T-cell (primary cell): ENCODE measurements around the gene ETS1. TPM values are rescaled to one million over a fixed set of nuclear protein-coding genes. Genes with fewer than 3 reads are reported as not detected.

ENCODE experiments used
- ATAC-seq, 4 experiments: fragments of 200-7000 bp in 3 of 4; fragments of 150-1000 bp in 1 of 4; cut with Tn5 transposase; replicated peaks in 1 of 4; 1 replicate in 3 of 4; 2 replicates in 1 of 4; pipeline ENCODE4 v1.10.0; 2021; ENCODE audit warnings: moderate library complexity in 3 of 4, mild to moderate bottlenecking in 2 of 4, moderate number of reproducible peaks in 1 of 4
- CTCF ChIA-PET, 2 donors: fragments of 300-600 bp; sonication (Branson Sonifier 250); formaldehyde crosslinking; loops; one replicate each; lab custom pipeline; 2022; ENCODE audit warnings: antibody characterized with exemption in 2 of 2; lab: Charles Lee
- POLR2A ChIA-PET, 2 donors: fragments of 300-600 bp; sonication (Branson Sonifier 250); formaldehyde crosslinking; loops; one replicate each; lab custom pipeline; 2022; ENCODE audit warnings: antibody characterized with exemption in 2 of 2; lab: Charles Lee
- DNase-seq, 35 experiments: peaks; one replicate each; pipeline versions ENCODE4 v3.0.0 to v3.0.0-alpha.2; 2013 to 2023
- H3K27ac ChIP-seq: one replicate; pipeline ENCODE4 v1.5.1; 2013; ENCODE audit warnings: low read length
- H3K27me3 ChIP-seq, 2 experiments: replicated peaks in 1 of 2; 1 replicate in 1 of 2; 2 replicates in 1 of 2; pipeline versions ENCODE4 v1.6.1 to v1.7.0; 2013; ENCODE audit warnings: low read length in 1 of 2, mixed read lengths in 1 of 2; ENCODE audit not compliant: control insufficient read depth in 2 of 2, insufficient read depth in 2 of 2; ENCODE audit errors: extremely low read depth in 1 of 2
- H3K36me3 ChIP-seq, 2 donors: 1 replicate in 1 of 2; 2 replicates in 1 of 2; pipeline versions ENCODE4 v1.6.1 to v1.7.0; 2013; ENCODE audit warnings: low read length in 1 of 2; ENCODE audit not compliant: control insufficient read depth in 2 of 2, insufficient read depth in 1 of 2; ENCODE audit errors: extremely low read depth in 1 of 2
- H3K4me1 ChIP-seq, 2 experiments: 1 replicate in 1 of 2; 2 replicates in 1 of 2; pipeline versions ENCODE4 v1.6.1 to v1.7.0; 2013; ENCODE audit warnings: low read length in 2 of 2, mixed read lengths in 1 of 2; ENCODE audit not compliant: insufficient read depth in 2 of 2, control insufficient read depth in 1 of 2; ENCODE audit errors: extremely low read depth in 1 of 2
- H3K4me3 ChIP-seq, 2 donors: 1 replicate in 1 of 2; 2 replicates in 1 of 2; pipeline versions ENCODE4 v1.5.1 to v1.7.0; 2013; ENCODE audit warnings: mild to moderate bottlenecking in 2 of 2, low read length in 1 of 2, moderate library complexity in 1 of 2; ENCODE audit not compliant: control insufficient read depth in 1 of 2; ENCODE audit errors: extremely low read depth in 1 of 2
- H3K9me3 ChIP-seq: 2 replicates; pipeline ENCODE4 v1.7.0; 2013
- H3K27ac Mint-ChIP-seq, 2 donors: one replicate each; pipeline ENCODE4 v1.8.0; 2020 to 2021; ENCODE audit warnings: mild to moderate bottlenecking in 2 of 2, mixed read lengths in 2 of 2
- H3K27me3 Mint-ChIP-seq, 2 donors: one replicate each; pipeline ENCODE4 v1.8.0; 2021 to 2022; ENCODE audit warnings: mixed read lengths in 2 of 2
- H3K36me3 Mint-ChIP-seq: one replicate; pipeline ENCODE4 v1.8.0; 2021; ENCODE audit warnings: mixed read lengths
- H3K4me1 Mint-ChIP-seq, 3 donors: one replicate each; pipeline ENCODE4 v1.8.0; 2020 to 2022; ENCODE audit warnings: mixed read lengths in 3 of 3, mild to moderate bottlenecking in 1 of 3
- H3K4me3 Mint-ChIP-seq, 3 donors: one replicate each; pipeline ENCODE4 v1.8.0; 2020 to 2022; ENCODE audit warnings: mild to moderate bottlenecking in 3 of 3, mixed read lengths in 3 of 3, moderate library complexity in 3 of 3
- H3K9me3 Mint-ChIP-seq, 3 donors: one replicate each; pipeline ENCODE4 v1.8.0; 2020 to 2022; ENCODE audit warnings: mixed read lengths in 3 of 3
- WGBS: methylation state at CpG from one replicate; pipeline ENCODE4 v1.1.5; 2013; ENCODE audit warnings: missing lambda C conversion rate; ENCODE audit not compliant: insufficient coverage; 5-methylcytosine and 5-hydroxymethylcytosine counted together
- total RNA-seq, 35 experiments: library from RNA in 6 of 35; stranded (reverse) in 6 of 35; fragments of 120-200 nt in 1 of 35; gene quantifications; one replicate each; pipeline versions ENCODE4 v1.2.1 to v1.2.4 and lab custom pipeline; 2013 to 2026

The ETS1 gene
- total RNA-seq, 5 donors from 2014 or later (not counting 1 experiment from before 2014, with no cell fraction given): 773 to 1,065 (median 854) TPM

DNA sequence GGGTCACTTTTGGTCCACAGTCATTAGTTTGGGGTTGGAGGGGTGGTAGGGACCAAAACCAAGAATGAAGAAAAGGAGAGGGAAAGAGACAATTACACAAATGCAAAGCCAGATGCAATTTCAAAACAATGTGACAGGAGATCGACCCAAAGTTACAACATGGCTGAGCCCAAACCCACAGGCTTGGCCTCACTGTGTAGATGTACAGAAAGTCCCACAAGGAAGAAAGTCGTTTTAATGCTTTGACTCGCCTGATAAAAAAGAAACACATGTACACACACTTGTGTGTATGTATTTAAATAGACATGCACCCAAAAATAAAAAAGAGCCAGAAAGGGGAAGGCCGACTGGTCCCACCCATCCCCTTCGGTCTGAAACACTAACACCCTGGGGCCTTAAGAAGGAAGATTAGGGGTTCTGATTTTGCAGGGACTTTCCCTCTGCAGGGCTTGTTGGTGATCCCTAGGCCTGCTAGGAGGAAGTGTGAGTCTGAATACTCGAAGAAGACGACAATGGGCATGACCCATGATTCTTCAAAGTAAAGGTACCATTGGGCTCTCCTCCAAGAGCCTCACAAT lies 104.1 kb downstream of the ETS1 start:
- Mint-ChIP-seq H3K9me3 (no peaks in the 10 kb centered on the region), H3K27ac (peak overlapping the region; percentile 98), H3K4me3 (peak overlapping the region; percentile 63 to 99 (median 77)), H3K36me3 (peaks cover 97% of the 10 kb centered on the region), H3K27me3 (no peaks in the 10 kb centered on the region), H3K4me1 (peaks cover 98 to 100% (median 98%) of the 10 kb centered on the region in 3 donors)
- Histone ChIP-seq H3K4me3 (peak overlapping the region; percentile 17 to 25), H3K9me3 (no peaks in the 10 kb centered on the region), H3K27ac (peak overlapping the region; percentile 96), H3K4me1 (peaks cover 76 to 86% of the 10 kb centered on the region in 2 experiments), H3K36me3 (peaks cover 0 to 98% of the 10 kb centered on the region in 2 donors), H3K27me3 (no peaks in the 10 kb centered on the region)
- peak in 8 of 35 experiments; percentile 29 to 82 (median 52) for DNase-seq
- ChIA-PET CTCF (interaction anchor here (0.7 to 2.4 kb wide), 14 partner anchors 12 to 193 kb away, joined by 3 to 11 read pairs (median 4); no protein-coding TSS in a partner anchor), POLR2A (interaction anchor here (0.6 to 3.1 kb wide), 15 partner anchors 8 to 180 kb away, joined by 3 to 17 read pairs (median 4); no protein-coding TSS in a partner anchor)
- ATAC-seq: peak; percentile 11 to 66 (median 24)
- 0% methylated on average over 1 of the region's 7 CpGs for WGBS

DNA sequence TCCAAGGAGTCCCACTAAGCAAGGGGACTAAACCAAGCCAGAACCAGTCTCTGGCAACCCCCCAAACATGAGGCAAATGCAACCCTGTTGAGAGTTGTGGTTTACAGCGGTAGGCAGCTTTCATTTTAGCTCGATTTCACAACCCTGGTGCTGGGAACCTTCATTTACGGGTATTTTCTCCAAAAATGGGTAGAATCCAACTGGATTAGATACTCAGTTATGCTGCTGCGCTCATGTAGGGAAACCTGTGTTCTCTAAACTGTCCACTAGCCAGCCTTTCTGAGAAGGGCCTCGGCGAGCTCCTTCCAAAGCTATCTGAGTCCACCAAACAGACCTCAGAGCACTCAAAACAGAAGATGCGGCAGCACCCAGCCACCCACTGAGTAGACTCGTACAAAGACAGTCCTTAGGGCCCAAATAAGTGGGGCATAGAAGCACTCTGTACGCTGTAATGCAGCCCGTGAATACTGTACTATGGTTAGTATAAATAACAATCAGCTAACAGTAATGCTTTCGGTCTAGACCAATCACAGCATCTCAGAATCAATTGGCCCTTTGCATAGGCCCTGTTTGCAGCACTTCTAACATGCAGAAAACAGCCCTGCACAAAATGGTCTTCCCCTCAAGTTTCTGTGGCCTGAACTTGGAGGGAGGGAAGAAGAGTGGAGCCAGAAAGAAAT lies 104.7 kb downstream of the ETS1 start:
- no peaks in the 10 kb centered on the region for H3K9me3 ChIP-seq
- Mint-ChIP-seq H3K9me3 (no peaks in the 10 kb centered on the region), H3K4me1 (peaks cover 96 to 100% (median 97%) of the 10 kb centered on the region in 3 donors), H3K27ac (peak overlapping the region; percentile 98), H3K4me3 (peak overlapping the region; percentile 63 to 99 (median 77)), H3K36me3 (peaks cover 95% of the 10 kb centered on the region), H3K27me3 (no peaks in the 10 kb centered on the region)
- ChIA-PET CTCF (interaction anchor here (0.8 to 1.8 kb wide), 14 partner anchors 8 to 193 kb away, joined by 3 to 11 read pairs (median 4); no protein-coding TSS in a partner anchor), POLR2A (interaction anchor here (0.5 to 3.1 kb wide), 15 partner anchors 9 to 193 kb away, joined by 3 to 17 read pairs (median 3); no protein-coding TSS in a partner anchor)
- H3K27me3 ChIP-seq: no peaks in the 10 kb centered on the region
- DNase-seq: peak in 30 of 35 experiments; percentile 38 to 85 (median 69)
- H3K36me3 ChIP-seq: peaks cover 0 to 96% of the 10 kb centered on the region in 2 donors
- ATAC-seq: peak; percentile 66 to 75 (median 72)
- H3K4me3 ChIP-seq: peak overlapping the region in 1 of 2 donors; percentile 17
- peak overlapping the region; percentile 96 for H3K27ac ChIP-seq
- peaks cover 76 to 84% of the 10 kb centered on the region in 2 experiments for H3K4me1 ChIP-seq
- 2% methylated on average over 7 of the region's 11 CpGs for WGBS

DNA sequence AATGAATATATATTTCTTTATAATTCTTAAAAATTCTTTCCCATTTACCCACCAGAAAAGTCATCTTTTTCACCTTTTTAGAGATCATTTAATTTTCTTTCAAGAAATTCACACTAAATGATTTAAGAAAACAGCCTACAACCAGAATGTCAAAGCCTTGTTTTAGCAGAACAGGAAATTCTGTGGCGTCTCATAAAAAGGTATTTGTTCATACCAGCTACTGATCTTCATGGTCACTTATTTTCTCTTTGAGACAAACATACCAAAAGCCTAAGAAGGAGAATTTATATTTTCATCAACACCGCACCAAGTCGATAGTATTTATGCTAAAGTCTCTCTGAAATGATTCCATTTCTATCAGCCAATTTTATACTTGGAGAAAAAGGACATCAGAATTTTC lies 105.3 kb downstream of the ETS1 start:
- peaks cover 98 to 100% (median 99%) of the 10 kb centered on the region in 3 donors for H3K4me1 Mint-ChIP-seq
- no peaks in the 10 kb centered on the region for H3K9me3 Mint-ChIP-seq
- H3K27me3 ChIP-seq: no peaks in the 10 kb centered on the region
- peaks cover 99% of the 10 kb centered on the region for H3K36me3 Mint-ChIP-seq
- peak overlapping the region; percentile 98 for H3K27ac Mint-ChIP-seq
- peak overlapping the region; percentile 96 for H3K27ac ChIP-seq
- ATAC-seq: peak in 1 of 4 experiments; percentile 5
- peak overlapping the region in 1 of 2 donors; percentile 17 for H3K4me3 ChIP-seq
- WGBS: no CpG with 5 or more reads among the region's 3 CpGs
- H3K9me3 ChIP-seq: no peaks in the 10 kb centered on the region
- peak overlapping the region; percentile 63 to 99 (median 77) for H3K4me3 Mint-ChIP-seq
- peaks cover 77 to 85% of the 10 kb centered on the region in 2 experiments for H3K4me1 ChIP-seq
- H3K27me3 Mint-ChIP-seq: no peaks in the 10 kb centered on the region
- ChIA-PET CTCF (interaction anchor here in 1 of 2 donors (0.8 to 1.8 kb wide), 12 partner anchors 8 to 192 kb away, joined by 3 to 11 read pairs (median 4); no protein-coding TSS in a partner anchor), POLR2A (interaction anchor here (0.5 to 3.1 kb wide), 13 partner anchors 9 to 192 kb away, joined by 3 to 17 read pairs (median 3); no protein-coding TSS in a partner anchor)
- no peak for DNase-seq
- peaks cover 0 to 97% of the 10 kb centered on the region in 2 donors for H3K36me3 ChIP-seq

DNA sequence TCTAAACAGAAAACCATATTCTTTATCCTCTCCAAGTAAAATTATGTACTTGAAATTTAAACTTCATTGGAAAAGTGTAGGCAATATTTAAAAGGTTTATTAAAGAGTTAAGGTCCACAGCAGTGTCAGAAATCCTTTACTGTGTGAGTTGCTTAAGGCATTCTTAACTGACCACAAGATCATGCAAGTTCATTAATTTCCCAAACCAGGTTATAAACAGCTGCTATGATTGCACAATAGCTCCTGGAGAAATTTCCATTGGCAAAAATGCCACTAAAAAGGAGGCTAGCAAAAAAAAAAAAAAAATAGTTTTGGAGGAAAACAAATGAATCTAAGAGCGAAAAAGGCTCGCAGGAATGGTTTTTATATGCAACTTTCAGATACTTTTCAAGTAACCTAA lies 106.2 kb downstream of the ETS1 start:
- Histone ChIP-seq H3K36me3 (peaks cover 0 to 94% of the 10 kb centered on the region in 2 donors), H3K27me3 (no peaks in the 10 kb centered on the region), H3K9me3 (no peaks in the 10 kb centered on the region), H3K4me3 (peak overlapping the region in 1 of 2 donors; percentile 7), H3K27ac (peak overlapping the region; percentile 96), H3K4me1 (peaks cover 73 to 85% of the 10 kb centered on the region in 2 experiments)
- no CpG with 5 or more reads among the region's 2 CpGs for WGBS
- CTCF ChIA-PET: interaction anchor here (0.7 to 1.2 kb wide), 3 partner anchors 29 to 147 kb away, joined by 3 to 6 read pairs (median 4); no protein-coding TSS in a partner anchor
- Mint-ChIP-seq H3K4me3 (peak overlapping the region; percentile 63 to 99 (median 67)), H3K36me3 (peaks cover 99% of the 10 kb centered on the region), H3K27ac (peak overlapping the region; percentile 98), H3K27me3 (no peaks in the 10 kb centered on the region), H3K9me3 (no peaks in the 10 kb centered on the region), H3K4me1 (peaks cover 98 to 100% (median 99%) of the 10 kb centered on the region in 3 donors)
- ATAC-seq (no peak), DNase-seq (no peak)
- POLR2A ChIA-PET: interaction anchor here (0.5 to 3.1 kb wide), 7 partner anchors 9 to 172 kb away, joined by 3 to 17 read pairs (median 4); no protein-coding TSS in a partner anchor

DNA sequence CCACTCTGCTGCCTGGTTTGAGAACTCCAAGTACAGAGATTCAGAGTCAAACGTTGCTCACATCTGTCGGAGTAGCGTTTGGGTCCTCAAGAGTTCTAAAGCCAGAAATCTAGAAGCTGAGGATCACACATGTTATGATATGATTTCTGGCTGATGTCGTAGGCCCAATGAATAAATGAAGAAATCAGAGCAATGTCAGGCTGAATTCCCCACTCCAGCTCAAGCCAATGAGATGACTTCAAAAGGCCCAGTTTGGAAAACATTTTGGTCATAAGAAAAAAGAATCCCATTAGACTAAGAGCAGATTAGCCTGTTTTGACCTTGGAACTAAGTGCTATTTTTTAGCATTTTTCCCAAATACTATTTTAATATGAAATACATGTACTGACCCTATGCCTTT lies 106.7 kb downstream of the ETS1 start:
- Histone ChIP-seq H3K36me3 (peaks cover 0 to 94% of the 10 kb centered on the region in 2 donors), H3K27me3 (no peaks in the 10 kb centered on the region), H3K4me3 (no peak overlapping the region), H3K27ac (peak overlapping the region; percentile 96), H3K4me1 (peaks cover 75 to 85% of the 10 kb centered on the region in 2 experiments), H3K9me3 (no peaks in the 10 kb centered on the region)
- 27% methylated on average over 2 of the region's 4 CpGs for WGBS
- CTCF ChIA-PET: interaction anchor here (0.6 to 2.3 kb wide), 7 partner anchors 10 to 149 kb away, joined by 3 to 12 read pairs (median 4); no protein-coding TSS in a partner anchor
- ATAC-seq: no peak
- DNase-seq: no peak
- POLR2A ChIA-PET: interaction anchor here (0.6 to 3.1 kb wide), 11 partner anchors 9 to 246 kb away, joined by 3 to 17 read pairs (median 4); no protein-coding TSS in a partner anchor
- peaks cover 98 to 100% (median 99%) of the 10 kb centered on the region in 3 donors for H3K4me1 Mint-ChIP-seq
- peak overlapping the region; percentile 63 to 99 (median 67) for H3K4me3 Mint-ChIP-seq
- no peaks in the 10 kb centered on the region for H3K27me3 Mint-ChIP-seq
- peaks cover 98% of the 10 kb centered on the region for H3K36me3 Mint-ChIP-seq
- H3K27ac Mint-ChIP-seq: peak overlapping the region; percentile 98
- no peaks in the 10 kb centered on the region for H3K9me3 Mint-ChIP-seq
